Amniotic epithelial cell (primary cell): ENCODE results near the gene TMEM165.
"Not testable (repeated sequence)": the region's sequence is repeated elsewhere in the genome, so short reads cannot be mapped to it uniquely, and the experiment has no call there.

Source experiments
- DNase-seq: peaks from one replicate; pipeline ENCODE4 v3.0.0-alpha.2; 2010; ENCODE audit warnings: low read depth

TMEM165 gene, protein sequence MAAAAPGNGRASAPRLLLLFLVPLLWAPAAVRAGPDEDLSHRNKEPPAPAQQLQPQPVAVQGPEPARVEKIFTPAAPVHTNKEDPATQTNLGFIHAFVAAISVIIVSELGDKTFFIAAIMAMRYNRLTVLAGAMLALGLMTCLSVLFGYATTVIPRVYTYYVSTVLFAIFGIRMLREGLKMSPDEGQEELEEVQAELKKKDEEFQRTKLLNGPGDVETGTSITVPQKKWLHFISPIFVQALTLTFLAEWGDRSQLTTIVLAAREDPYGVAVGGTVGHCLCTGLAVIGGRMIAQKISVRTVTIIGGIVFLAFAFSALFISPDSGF

DNA sequence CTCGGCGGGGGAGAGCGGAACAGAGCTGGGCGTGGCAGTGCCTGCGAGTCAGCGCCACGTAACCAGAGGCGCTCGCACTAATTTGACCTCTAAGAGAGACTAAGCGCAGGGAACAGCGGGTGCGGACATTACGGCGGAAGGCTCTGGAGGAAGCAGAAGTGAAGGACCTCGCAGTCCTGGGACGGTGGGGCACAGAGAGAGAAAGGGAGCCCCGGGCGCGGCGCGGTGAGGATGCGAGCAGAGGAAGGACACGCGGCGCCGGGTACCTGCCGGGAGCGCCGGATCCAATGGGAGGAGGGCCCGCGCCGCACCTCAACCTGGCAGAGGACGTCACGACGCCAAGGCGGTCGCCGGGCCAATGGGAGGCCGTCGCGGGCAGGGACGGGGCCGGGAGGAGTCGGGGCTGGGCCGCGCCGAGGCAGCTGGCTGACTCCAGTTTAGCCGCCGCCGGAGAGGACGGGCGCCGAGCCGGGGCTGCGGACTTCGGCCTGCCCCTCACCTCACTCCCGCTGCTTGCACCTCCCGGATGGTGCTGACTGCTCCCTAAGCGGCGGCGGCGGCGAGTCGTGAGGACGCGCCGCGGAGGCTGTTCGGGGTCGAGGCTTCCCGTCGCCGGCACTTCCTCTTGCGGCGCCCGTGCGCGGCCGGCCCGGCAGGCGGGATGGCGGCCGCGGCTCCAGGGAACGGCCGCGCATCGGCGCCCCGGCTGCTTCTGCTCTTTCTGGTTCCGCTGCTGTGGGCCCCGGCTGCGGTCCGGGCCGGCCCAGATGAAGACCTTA, at the start of gene TMEM165:
Gene TMEM165, plus strand, starts transcription at position 429 of the 779 bp plus-strand sequence. Its CDS starts 233 bp downstream, at position 662.
- peak; percentile 80 for DNase-seq

DNA sequence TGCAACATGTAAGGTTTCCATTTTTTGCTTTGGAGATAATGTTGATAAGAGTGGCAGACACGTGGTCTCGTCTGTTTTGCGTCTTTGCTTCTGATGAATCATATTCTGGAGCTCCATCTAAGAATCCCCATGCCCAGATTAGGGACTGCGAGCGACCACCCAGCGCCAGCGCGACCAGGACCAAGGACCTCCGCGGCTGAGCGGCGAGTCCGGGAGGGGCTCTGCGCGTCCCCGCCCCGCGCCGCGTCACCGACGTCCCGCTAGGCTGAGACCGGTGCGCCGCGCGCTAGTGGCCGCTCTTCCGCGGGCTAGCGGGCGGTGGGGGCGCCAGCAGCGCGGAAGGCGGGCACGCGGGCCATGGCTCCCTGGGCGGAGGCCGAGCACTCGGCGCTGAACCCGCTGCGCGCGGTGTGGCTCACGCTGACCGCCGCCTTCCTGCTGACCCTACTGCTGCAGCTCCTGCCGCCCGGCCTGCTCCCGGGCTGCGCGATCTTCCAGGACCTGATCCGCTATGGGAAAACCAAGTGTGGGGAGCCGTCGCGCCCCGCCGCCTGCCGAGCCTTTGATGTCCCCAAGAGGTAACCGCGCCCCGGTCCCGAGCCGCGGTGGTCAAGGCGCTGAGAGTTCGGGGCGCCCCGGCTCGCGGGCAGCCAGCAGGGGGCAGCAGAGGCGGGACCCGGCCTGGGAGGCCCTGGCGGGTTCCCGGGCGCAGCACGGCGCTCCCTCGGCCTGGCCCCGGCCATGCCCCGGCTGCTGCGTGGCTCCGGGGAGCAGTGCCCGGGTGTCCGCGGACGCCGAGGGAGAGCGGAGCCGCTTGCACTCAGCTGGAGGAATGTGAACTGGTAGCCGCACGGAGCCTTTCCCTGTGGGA, 49.5 kb upstream of the TMEM165 start, which contains the start of gene SRD5A3:
Gene SRD5A3, plus strand, starts transcription at position 263 of the 871 bp plus-strand sequence. Its CDS starts 95 bp downstream, at position 358.
- DNase-seq = peak; percentile 53

DNA sequence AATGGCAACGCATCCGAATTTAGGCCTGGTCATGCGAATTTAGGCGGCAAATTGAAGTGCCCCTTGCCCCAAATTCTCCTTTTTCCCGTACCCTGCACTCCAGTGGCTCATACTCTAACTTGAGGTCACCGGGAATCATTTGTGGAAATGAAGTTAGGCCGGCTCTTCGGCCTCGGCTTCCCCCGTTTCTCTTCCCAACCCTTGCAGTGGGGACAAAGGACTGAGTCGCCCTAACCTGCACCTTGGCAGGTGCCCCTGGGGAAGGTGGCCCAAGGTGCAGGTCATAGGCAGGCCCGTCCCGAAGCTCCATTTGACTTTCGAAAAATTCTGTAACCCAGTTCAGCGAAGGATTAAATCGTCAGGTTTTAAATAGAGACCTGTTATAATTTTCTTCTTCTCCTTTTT, 48.9 kb upstream of the TMEM165 start:
- DNase-seq = no peak

DNA sequence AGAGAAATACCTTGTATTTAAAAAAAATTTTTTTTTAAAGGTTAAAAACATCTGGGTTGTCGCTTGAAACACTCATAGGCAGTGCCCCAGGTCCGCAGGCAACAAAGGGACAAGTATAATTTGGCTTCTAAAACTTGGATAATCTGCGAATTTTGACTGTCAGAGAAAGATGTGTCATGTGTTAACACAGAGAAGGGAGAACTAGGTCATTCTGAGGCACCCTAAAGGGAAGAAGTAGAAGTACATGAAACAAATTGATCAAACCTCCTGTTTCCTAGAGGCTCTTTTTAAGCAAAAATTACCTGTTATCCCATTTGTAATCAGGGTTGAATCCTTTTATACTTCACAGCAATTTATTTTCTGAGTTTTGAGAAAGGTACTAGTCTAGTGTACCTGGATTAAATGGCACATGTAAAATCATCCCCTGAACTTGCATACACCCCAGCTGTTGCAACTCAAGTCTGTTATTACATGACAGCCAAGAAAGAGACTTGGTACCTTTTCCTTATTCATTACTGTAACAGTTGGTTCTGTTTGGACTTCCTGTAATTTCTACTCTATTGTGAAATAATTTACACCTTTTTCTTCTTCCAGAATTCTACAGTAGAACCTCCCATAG, 48.0 kb upstream of the TMEM165 start:
- no peak for DNase-seq

DNA sequence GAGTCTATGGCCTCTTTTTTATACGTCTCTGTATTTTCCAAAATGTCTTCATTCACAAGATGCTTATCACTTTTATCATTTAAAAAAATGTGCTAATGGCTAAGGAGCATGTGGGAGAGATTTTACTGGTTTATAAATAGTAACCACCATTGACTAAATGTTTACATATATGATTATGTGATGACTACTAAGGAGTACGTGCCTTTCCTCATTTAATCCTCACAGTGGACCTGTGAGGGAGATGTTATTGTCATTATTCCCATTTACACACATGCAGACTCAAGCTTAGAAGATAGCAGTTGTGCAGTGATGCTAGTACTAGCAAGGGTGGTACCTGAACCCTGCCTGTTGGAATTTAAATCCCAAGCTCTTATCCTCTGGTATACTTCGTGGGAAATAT, 47.3 kb upstream of the TMEM165 start:
- DNase-seq = peak; percentile 40

DNA sequence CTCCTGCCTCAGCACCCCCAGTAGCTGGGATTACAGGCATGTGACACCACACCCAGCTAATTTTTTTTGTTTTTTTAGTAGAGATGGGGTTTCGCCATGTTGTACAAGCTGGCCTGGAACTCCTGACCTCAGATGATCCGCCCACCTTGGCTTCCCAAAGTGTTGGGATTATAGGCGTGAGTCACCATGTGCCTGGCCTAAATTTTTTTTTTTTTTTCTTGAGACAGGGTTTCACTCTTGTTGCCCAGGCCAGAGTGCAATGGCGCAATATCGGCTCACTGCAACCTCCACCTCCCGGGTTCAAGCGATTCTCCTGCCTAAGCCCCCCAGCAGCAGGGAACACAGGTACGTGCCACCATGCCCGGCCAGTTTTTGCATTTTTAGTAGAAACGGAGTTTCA, 44.9 kb upstream of the TMEM165 start:
- peak; percentile 57 for DNase-seq

DNA sequence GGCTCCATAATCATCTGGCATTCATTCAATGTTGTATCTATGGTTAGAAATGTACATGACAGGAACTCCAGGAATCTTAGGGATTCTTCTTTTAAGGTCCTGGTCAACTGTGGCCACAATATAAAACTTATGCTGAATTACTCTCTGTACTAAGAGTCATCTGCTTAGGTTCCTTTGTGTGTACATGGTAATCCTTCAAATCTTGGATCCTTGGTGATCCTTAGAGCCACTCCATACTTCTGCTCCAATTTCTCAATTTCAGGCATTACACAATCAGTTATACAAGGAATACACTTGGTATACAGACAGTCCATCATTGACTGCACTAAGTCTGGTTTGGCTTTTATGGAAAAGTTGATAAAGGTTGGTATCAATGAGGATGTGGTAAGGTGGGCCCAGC, 43.9 kb upstream of the TMEM165 start:
- DNase-seq = peak; percentile 66

DNA sequence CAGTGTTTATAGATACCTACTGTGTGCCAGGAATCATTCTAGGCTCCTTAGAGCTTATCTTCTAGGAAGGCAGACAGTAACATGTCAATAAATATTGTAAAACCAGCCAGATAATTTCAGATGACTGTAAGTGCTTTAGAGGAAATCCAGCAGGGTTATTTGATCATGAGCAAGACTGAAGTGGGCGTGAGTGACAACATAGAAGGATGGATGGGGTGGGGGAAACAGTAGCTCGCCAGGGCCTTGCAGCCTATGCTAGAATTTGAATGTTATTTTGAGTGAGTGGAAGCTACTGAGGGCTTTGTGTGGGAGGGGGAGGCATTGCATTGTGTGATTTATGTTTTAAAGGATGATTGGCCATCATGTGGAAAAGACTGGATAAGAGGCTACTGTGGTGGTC, 43.0 kb upstream of the TMEM165 start:
- DNase-seq = no peak

DNA sequence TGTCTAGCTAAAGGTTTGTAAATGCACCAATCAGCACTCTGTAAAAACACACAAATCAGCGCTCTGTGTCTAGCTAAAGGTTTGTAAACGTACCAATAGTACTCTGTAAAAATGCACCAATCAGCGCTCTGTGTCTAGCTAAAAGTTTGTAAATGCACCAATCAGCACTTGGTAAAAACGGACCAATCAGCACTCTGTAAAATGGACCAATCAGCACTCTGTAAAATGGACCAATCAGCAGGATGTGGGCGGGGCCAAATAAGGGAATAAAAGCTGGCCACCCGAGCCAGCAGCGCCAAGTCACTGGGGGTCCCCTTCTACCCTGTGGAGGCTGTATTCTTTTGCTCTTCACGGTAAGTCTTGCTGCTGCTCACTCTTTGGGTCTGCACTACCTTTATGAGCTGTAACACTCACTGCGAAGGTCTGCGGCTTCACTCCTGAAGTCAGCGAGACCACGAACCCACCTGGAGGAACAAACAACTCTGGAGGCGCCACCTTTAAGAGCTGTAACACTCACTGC, 42.5 kb upstream of the TMEM165 start:
- DNase-seq = not testable (repeated sequence)

DNA sequence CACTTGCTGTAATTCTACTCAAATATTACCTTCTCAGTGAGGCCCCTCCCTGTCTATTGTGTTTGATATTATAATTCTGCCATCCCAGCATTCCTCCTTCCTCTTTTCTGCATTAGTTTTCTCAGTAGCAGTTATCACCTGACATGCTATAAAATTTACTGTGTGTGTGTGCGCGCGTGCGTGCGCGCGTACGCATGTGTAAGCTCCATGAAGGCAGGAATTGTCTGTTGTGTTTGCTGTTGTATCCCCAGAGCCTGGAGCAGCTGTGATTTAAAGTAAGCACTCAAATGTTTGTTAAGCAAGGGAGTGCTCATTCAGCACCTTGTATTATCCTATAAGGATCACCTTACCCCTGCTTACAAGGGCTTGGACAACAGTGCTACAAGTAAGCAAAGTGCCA, 41.1 kb upstream of the TMEM165 start:
- DNase-seq = no peak

DNA sequence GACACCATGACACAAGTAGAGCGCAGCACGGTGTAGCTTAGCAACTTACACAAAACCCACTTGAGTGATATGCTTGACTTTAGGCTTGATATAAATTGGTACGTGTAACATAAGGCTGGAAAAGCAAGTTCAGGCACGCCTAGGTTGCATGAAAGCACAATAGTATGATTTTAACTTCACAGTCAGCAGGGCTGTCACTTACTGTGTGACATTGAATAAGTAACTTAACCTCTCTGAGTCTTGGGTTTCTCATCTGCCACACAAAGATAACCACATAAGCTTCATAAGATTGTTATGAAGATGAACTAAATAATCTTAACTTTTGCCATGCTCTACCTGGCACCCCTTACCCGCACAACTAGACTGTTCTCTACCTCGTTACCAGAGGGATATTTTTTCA, 40.2 kb upstream of the TMEM165 start:
- DNase-seq = no peak

DNA sequence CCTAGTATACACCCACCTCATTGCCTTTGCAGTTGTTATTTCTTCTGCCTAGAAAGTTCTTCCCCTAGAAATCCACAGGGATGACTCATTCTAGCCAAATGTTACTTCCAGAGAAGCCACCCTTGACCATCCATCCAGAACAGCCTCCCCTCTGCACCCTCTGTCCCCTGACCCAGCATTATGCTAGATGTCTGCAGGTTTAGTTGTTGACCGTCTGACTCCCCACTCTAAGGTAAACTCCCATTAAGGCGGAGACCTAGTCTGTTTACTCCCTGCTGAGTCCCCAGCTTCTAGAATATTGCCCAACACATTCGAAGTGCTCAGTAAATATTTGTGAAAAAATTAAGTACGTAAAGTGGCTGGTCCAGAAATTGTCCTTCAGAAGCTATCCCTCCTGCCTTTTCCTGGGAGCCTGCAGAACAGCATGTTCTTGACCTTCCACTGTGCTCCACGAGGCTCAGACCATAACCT, 38.7 kb upstream of the TMEM165 start:
- DNase-seq = peak; percentile 34

DNA sequence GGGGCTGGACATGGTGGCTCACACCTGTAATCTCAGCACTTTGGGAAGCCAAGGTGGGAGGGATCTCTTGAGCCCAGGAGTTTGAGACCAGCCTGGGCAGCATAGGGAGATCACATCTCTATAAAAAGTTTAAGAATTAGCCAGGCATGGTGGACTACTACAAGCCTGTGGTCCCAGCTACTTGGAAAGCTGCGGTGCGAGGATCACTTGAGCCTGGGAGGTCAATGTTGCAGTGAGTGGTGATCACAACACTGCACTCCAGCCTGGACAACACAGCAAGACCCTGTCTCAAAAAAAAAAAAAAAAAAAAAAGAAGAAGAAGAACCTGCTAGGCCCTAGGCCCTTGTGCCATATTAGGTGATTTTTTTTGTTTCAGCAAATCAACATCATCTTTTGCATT, 37.5 kb upstream of the TMEM165 start:
- DNase-seq = no peak

DNA sequence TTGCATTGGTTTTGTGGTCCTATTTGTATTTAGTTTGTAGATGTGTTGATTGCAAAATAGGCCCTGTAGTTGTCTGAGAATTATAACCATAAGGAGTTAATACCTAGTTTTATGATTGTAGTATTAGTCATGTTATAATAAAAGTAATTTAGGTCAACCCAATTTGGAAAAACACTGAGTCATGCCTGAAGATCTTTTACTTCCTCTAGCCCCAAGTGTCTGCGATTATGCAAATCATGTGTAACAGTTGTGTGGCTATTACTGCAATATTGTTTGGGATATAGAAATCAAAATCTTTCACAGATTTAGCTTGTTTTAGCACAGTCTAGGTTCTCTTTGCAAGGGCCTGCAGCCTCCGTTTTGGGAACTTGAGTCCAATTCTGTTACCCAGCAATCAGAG, 37.1 kb upstream of the TMEM165 start:
- DNase-seq = peak; percentile 85

DNA sequence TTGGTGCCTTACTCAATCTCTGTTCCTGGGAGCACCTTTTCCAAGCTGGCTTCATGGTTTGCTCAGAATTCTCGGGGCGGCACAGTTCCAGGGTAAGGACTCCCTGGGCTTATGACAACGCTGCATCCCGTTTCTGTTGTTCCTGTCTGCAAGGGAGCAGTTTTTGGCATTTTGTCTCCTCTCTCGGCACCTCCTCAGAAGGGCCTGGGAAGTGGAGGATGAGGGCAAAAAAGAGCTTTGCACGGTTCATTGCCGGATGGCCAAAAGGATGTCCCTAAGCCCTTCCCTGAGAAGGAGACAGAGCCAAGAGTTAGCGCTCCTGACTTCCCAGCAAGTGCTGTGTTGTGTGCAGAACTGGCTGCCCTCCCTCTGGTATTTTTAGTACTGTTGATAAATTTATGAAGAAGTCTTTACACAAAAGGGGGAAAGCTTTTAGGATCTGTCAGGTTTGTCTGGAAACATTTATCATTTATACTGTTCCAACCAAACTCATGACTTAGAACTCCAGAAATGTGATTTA, 36.3 kb upstream of the TMEM165 start:
- no peak for DNase-seq

DNA sequence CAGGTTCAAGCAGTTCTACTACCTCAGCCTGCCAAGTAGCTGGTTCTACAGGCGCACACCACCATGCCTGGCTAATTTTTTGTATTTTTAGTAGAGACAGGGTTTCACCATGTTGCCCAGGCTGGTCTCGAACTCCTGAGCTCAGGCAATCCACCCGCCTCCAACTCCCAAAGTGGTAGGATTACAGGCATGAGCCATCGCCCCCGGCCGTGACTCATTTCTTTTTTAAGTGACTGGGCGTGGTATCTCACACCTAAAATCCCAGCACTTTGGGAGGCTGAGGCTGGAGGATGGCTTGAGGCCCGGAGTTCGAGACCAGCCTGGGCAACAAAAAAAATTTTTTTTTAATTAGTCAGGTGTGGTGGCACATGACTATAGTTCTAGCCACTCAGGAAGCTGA, 32.8 kb upstream of the TMEM165 start:
- not testable (repeated sequence) for DNase-seq

DNA sequence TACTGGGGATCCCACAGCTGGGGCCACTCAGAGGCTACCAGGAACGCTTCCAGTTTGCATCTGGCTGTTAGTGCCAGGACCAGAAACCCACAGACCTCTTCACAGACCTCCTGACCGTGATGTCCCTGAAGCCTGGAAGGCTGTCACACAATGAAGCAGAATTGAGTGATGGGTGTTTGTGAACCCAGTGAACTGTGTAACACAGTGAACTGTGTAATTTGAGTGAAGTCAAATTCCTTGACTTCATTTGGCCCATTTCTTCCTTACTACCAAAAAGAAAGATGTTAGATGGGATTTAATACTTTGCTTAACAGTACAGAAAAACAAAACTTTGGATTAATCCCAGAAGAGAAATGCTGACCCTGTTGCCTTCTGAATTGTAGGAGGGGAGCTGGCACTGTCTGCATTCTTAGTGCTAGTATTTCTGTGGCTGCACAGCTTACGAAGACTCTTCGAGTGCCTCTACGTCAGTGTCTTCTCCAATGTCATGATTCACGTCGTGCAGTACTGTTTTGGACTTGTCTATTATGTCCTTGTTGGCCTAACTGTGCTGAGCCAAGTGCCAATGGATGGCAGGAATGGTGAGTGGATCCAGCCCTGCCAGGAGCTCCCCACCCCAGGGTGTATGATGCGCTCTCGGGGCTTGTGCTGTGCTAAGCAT, 31.9 kb upstream of the TMEM165 start:
- DNase-seq = no peak

DNA sequence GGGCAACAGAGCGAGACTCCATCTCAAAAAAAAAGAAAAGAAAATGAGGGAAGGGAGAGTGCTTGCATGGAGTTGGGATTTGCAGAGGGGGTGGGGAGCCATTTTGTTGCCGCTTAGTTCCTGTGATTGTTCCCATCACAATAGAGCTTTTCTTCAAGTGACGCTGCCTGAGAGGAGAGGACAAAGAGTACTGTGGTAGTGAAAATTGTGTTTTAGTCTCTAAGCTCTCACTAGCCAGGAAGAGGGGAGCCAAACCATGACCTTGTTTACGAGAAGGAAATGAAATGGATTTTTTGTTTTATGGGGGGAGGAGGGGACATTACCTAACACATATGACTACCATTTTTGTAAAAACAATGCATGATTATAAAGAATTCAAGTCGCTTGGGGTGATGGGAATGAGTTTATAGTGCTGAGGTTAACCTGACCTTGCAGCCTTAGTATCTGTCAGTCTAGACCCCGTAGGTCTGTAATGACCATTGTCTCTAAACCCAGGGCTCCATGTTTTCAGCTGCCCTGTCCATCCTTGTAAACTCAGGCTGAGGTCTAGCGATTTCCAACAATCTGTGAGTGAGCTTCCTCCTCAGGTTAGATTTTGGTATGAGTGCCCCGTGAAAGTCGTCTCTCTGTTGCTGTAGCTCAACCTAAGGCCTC, 30.9 kb upstream of the TMEM165 start:
- no peak for DNase-seq

DNA sequence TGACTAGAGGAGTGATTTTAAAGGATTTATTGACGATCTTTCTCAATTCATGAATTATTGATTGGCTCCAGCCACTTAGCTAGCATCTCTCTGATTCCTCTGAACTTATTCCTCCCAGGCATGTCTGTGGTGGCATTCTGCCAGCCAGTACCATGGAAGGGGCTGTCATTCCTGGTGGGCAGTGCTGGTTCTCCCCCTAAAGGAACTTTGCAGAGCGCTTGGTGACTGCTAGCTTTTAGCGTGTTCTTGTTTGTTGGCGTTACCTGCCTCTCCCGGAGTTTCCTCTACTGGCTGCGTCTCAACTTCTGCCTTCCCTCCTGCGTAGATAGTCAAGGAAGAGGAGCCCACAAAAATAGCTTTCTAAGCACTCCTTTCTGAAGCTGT, 30.4 kb upstream of the TMEM165 start:
- no peak for DNase-seq

DNA sequence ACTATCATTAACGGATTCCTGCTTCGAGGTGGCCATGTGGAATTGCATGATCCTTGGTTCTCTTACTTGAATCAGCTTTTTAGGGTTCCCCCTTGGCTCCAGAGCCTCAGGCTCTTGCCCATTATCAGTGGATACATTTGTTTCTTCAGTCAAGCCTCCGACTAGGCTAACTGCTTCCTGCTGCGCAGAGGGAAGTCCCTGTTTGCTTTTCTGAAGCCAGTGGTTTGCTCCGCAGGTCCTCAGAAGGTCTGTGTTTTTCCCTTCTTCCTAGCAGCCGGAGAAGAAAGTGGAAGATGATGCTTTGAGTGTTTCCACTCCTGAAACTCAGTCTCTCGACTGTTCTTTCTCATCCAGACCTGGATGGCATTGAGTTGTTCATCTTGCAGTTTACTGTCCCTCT, 29.1 kb upstream of the TMEM165 start:
- DNase-seq = no peak
